DMS 273 (cell line): ENCODE measurements around the gene GGT7.

Experiments
- DNase-seq: peaks from one replicate; lab custom pipeline; 2025; ENCODE audit not compliant: unreplicated experiment; lab: John Stamatoyannopoulos, UW

GGT7 gene

GRCh38 chr20:34849778-34850177, 22.9 kb downstream of the GGT7 start:
- no peak for DNase-seq

- DNase-seq, result no peak
These were observed 24.1 kb downstream of the GGT7 start for GRCh38 chr20:34848597-34848996.

GRCh38 chr20:34843421-34843820, 29.2 kb downstream of the GGT7 start:
- no peak for DNase-seq

- DNase-seq, result no peak
These were observed 30.5 kb downstream of the GGT7 start for GRCh38 chr20:34842143-34842542.

- peak; percentile 75 for DNase-seq
These were observed 38.2 kb downstream of the GGT7 start for GRCh38 chr20:34834459-34834893.

GRCh38 chr20:34831936-34832335, 40.7 kb downstream of the GGT7 start:
- DNase-seq, result no peak

GRCh38 chr20:34829191-34829590, 43.5 kb downstream of the GGT7 start:
- DNase-seq, result no peak

- DNase-seq, result peak; percentile 92
These were observed 46.9 kb downstream of the GGT7 start, which contains the start of gene NCOA6 for GRCh38 chr20:34825530-34826362. Gene NCOA6 (minus strand): TSS chr20:34825651. CDS start chr20:34782355, 43,296 bp downstream.

GRCh38 chr20:34824806-34825529, 47.7 kb downstream of the GGT7 start:
- DNase-seq, result peak; percentile 83

- DNase-seq, result peak; percentile 70
These were observed 48.2 kb downstream of the GGT7 start for GRCh38 chr20:34824452-34824805.

GRCh38 chr20:34824026-34824425, 48.6 kb downstream of the GGT7 start:
- no peak for DNase-seq

- DNase-seq, result no peak
These were observed 51.7 kb downstream of the GGT7 start for GRCh38 chr20:34820805-34821578.

- DNase-seq, result no peak
These were observed 54.9 kb downstream of the GGT7 start for GRCh38 chr20:34817801-34818200.

- no peak for DNase-seq
These were observed 55.6 kb downstream of the GGT7 start for GRCh38 chr20:34817072-34817471.

- DNase-seq, result no peak
These were observed 57.0 kb downstream of the GGT7 start for GRCh38 chr20:34815636-34816035.

GRCh38 chr20:34808583-34808982, 64.1 kb downstream of the GGT7 start:
- DNase-seq, result no peak

- peak; percentile 17 for DNase-seq
These were observed 64.7 kb downstream of the GGT7 start for GRCh38 chr20:34807944-34808465.

GRCh38 chr20:34806255-34806654, 66.4 kb downstream of the GGT7 start:
- no peak for DNase-seq

GRCh38 chr20:34798871-34799270, 73.8 kb downstream of the GGT7 start:
- no peak for DNase-seq

- DNase-seq, result no peak
These were observed 74.3 kb downstream of the GGT7 start for GRCh38 chr20:34798328-34798727.
